HG02884 (cell line): ENCODE measurements around the gene NELFB.

Source experiments
- ATAC-seq: cut with Tn5 transposase; IDR thresholded peaks from one replicate; pipeline ENCODE4 v1.9.1; 2021; ENCODE audit warnings: mild to moderate bottlenecking, moderate library complexity; ENCODE audit not compliant: unreplicated experiment

Gene NELFB

GRCh38 chr9:137313326-137313936, 58.3 kb downstream of the NELFB start:
- ATAC-seq = no peak

- ATAC-seq = no peak
Observed at GRCh38 chr9:137313956-137314560, 58.9 kb downstream of the NELFB start.

- no peak for ATAC-seq
Observed at GRCh38 chr9:137314561-137315560, 59.7 kb downstream of the NELFB start.

- no peak for ATAC-seq
Observed at GRCh38 chr9:137315581-137316011, 60.5 kb downstream of the NELFB start.

GRCh38 chr9:137316012-137316981, 61.2 kb downstream of the NELFB start:
- no peak for ATAC-seq

- ATAC-seq = no peak
Observed at GRCh38 chr9:137317021-137317717, 62.0 kb downstream of the NELFB start.

- ATAC-seq = no peak
Observed at GRCh38 chr9:137317718-137318511, 62.8 kb downstream of the NELFB start.

- no peak for ATAC-seq
Observed at GRCh38 chr9:137318602-137319001, 63.5 kb downstream of the NELFB start.

GRCh38 chr9:137319011-137319738, 64.0 kb downstream of the NELFB start:
- no peak for ATAC-seq

GRCh38 chr9:137319739-137320551, 64.8 kb downstream of the NELFB start:
- no peak for ATAC-seq

GRCh38 chr9:137320555-137321384, 65.6 kb downstream of the NELFB start:
- no peak for ATAC-seq

GRCh38 chr9:137321726-137322361, 66.7 kb downstream of the NELFB start:
- ATAC-seq = no peak
